Astrocyte of the spinal cord (primary cell): ENCODE data around the gene SUMO2.
"Not testable (repeated sequence)": the region's sequence is repeated elsewhere in the genome, so short reads cannot be mapped to it uniquely, and the experiment has no call there.

Source experiments
- DNase-seq: peaks from one replicate; pipeline ENCODE4 v3.0.0; 2011; ENCODE audit warnings: low read depth, low spot score
- H3K4me3 ChIP-seq: 2 replicates; pipeline ENCODE4 v1.5.1; 2011; ENCODE audit warnings: low read depth, mild to moderate bottlenecking, low read length, moderate library complexity
- in situ Hi-C: cut with HindIII; loops from 2 replicates; pipeline ENCODE4 v1.10.0; 2017; ENCODE audit warnings: low sequenced_read_pairs
- TF ChIP-seq, protein P1 (sequence below): IDR thresholded peaks from 2 replicates; pipeline ENCODE4 v1.5.1; 2012; ENCODE audit warnings: low read depth, mild to moderate bottlenecking, low read length, inconsistent platforms

The SUMO2 gene

DNA sequence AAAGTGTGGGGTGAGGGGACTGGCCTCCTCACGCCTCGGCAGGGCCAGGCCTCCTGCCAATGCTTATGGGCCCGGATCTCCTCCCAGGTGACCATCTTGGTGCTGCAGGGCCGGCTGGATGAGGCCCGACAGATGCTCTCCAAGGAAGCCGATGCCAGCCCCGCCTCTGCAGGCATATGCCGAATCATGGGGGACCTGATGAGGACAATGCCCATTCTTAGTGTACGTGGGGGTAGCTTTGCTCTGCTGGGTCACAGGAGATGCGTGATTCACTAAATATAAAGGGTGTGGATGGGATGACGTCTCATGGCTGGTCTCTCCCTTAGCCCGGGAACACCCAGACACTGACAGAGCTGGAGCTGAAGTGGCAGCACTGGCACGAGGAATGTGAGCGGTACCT is 42.3 kb upstream of the SUMO2 start:
- no peak overlapping the region for H3K4me3 ChIP-seq
- DNase-seq, result no peak
- in situ Hi-C loops, result no loop called here
- TF ChIP-seq, protein P1, sequence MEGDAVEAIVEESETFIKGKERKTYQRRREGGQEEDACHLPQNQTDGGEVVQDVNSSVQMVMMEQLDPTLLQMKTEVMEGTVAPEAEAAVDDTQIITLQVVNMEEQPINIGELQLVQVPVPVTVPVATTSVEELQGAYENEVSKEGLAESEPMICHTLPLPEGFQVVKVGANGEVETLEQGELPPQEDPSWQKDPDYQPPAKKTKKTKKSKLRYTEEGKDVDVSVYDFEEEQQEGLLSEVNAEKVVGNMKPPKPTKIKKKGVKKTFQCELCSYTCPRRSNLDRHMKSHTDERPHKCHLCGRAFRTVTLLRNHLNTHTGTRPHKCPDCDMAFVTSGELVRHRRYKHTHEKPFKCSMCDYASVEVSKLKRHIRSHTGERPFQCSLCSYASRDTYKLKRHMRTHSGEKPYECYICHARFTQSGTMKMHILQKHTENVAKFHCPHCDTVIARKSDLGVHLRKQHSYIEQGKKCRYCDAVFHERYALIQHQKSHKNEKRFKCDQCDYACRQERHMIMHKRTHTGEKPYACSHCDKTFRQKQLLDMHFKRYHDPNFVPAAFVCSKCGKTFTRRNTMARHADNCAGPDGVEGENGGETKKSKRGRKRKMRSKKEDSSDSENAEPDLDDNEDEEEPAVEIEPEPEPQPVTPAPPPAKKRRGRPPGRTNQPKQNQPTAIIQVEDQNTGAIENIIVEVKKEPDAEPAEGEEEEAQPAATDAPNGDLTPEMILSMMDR, result no peak

DNA sequence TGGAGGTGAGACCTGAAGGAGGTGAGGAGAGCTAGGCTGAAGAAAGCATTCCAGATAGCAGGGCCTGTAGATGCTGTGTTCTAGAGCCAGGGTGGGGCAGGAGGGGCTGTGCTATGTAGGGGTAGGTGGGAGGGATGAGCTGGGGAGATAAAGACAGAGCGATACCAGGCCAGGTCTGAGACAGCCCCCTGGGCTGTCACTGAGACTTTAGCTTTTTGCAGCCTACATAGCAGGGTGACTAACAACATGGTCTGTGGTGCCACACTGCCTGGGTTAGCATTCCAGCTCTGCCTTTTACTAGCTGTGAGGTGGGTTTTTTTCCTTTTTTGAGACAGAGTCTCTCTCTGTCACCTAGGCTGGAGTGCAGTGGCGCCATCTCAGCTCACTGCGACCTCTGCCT is 37.1 kb upstream of the SUMO2 start:
- in situ Hi-C loops, result no loop called here
- DNase-seq, result no peak
- TF ChIP-seq, protein P1, result no peak
- no peak overlapping the region for H3K4me3 ChIP-seq

DNA sequence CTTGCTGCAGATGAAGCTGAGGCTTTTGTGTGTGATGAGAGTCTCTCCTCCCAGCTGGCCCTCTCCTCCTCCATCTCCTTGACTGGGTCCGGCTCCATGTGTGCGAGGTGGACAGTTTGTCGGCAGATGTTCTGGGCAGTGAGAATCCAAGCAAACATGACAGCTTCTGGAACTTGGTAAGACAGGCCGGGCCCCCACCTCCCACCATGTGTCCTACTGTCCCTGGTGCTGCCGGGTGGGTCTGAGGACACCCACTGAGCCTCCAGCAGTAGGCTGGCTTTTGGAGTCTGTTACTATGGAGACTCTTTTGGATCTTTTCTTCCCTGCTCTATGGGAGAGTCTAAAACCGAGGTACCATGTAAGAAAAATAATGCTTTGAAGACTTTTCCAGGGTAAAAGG is 35.4 kb upstream of the SUMO2 start:
- no peak for DNase-seq
- TF ChIP-seq, protein P1, result no peak
- no peak overlapping the region for H3K4me3 ChIP-seq
- in situ Hi-C loops, result no loop called here

DNA sequence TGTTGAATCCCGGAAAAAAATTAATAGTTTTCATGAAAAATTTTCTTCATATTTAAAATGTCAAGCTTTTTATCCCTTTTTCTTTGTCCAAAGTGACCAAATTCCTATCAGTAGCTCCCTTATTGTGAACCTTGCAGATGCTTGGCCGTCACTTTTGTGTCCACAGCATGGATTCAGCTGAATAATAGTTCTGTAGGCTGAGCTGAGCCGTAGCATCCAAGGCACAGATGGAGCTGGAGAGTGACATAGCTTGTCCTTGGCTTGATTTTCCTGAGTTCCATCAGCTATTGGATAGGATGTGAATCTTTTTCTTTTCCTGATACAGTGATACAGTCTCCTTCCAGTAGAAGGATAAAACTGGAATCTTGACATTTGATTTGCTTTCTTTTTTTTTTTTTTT is 26.3 kb upstream of the SUMO2 start:
- H3K4me3 ChIP-seq, result no peak overlapping the region
- DNase-seq, result no peak
- in situ Hi-C loops, result no loop called here
- TF ChIP-seq, protein P1, result no peak

DNA sequence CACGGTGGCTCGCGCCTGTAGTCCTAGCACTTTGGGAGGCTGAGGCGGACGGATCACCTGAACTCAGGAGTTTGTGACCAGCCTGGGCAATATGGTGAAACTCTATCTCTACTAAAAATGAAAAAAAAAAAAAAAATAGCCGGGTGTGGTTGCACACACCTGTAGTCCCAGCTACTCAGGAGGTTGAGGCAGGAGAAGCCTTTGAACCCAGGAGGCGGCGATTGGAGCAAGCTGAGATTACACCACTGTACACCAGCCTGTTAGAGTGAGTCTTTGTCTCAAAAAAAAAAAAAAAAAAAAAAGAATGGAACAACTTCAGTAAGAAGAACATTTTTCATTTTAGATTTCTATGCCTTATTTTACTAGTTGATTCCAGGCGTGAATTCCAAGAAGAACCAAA is 25.4 kb upstream of the SUMO2 start:
- in situ Hi-C loops, result no loop called here
- H3K4me3 ChIP-seq, result no peak overlapping the region
- TF ChIP-seq, protein P1, result no peak
- DNase-seq, result no peak

DNA sequence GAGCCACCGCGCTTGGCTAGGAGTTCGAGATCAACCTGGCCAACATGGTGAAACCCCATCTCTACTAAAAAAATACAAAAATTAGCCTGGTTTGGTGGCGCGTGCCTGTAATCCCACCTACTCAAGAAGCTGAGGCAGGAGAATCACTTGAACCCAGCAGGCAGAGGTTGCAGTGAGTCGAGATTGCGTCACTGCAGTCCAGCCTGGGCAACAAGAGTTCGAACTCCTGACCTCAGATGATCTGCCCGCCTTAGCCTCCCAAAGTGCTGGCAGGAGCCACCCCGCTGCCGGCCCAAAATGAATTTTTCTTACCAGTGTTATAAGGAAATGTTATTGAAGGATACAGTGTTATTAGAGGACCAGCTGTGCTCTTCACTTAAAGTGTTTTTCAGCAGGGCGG is 25.0 kb upstream of the SUMO2 start:
- TF ChIP-seq, protein P1, result no peak
- in situ Hi-C loops, result no loop called here
- no peak overlapping the region for H3K4me3 ChIP-seq
- DNase-seq, result no peak

DNA sequence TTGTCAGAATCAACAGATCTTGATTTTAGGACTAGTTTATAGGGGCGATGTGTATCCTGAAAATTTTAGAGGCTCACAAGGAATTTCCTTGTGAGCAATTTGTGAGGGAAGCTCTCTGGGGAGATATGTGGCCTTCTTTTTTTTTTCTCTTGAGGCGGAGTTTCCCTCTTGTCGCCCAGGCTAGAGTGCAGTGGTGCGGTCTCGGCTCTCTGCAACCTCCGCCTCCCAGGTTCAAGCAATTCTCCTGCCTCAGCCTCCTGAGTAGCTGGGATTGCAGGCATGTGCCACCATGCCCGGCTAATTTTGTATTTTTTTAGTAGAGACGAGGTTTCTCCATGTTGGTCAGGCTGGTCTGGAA is 24.3 kb upstream of the SUMO2 start:
- in situ Hi-C loops, H3K4me3 ChIP-seq, DNase-seq: not testable (repeated sequence)
